ENCODE measurements around the gene PDE4D.
A peak's percentile ranks its signal among the peaks of the same experiment; 100 is the strongest.

PDE4D gene

GRCh38 chr5:59358005-59358861, 535.3 kb downstream of the PDE4D start:
- no peak for DNase-seq (ENCODE audit: low spot score)

GRCh38 chr5:59357381-59357977, 536.0 kb downstream of the PDE4D start:
- DNase-seq (ENCODE audit: low spot score): no peak

GRCh38 chr5:59356813-59357380, 536.6 kb downstream of the PDE4D start:
- peak; percentile 47 for DNase-seq (ENCODE audit: low spot score)

- DNase-seq (ENCODE audit: low spot score): no peak
Measured at GRCh38 chr5:59354811-59355210, 538.7 kb downstream of the PDE4D start.

GRCh38 chr5:59354274-59354673, 539.3 kb downstream of the PDE4D start:
- no peak for DNase-seq (ENCODE audit: low spot score)

GRCh38 chr5:59351076-59351794, 542.3 kb downstream of the PDE4D start:
- no peak for DNase-seq (ENCODE audit: low spot score)

- no peak for DNase-seq (ENCODE audit: low spot score)
Measured at GRCh38 chr5:59348189-59348588, 545.3 kb downstream of the PDE4D start.

- no peak for DNase-seq (ENCODE audit: low spot score)
Measured at GRCh38 chr5:59346982-59347381, 546.5 kb downstream of the PDE4D start.

GRCh38 chr5:59346514-59346913, 547.0 kb downstream of the PDE4D start:
- DNase-seq (ENCODE audit: low spot score): no peak

GRCh38 chr5:59342181-59342580, 551.3 kb downstream of the PDE4D start:
- no peak for DNase-seq (ENCODE audit: low spot score)

GRCh38 chr5:59341760-59342159, 551.8 kb downstream of the PDE4D start:
- DNase-seq (ENCODE audit: low spot score): no peak

GRCh38 chr5:59341155-59341554, 552.4 kb downstream of the PDE4D start:
- no peak for DNase-seq (ENCODE audit: low spot score)

GRCh38 chr5:59340637-59341036, 552.9 kb downstream of the PDE4D start:
- no peak for DNase-seq (ENCODE audit: low spot score)

- DNase-seq (ENCODE audit: low spot score): no peak
Measured at GRCh38 chr5:59337240-59337639, 556.3 kb downstream of the PDE4D start.

- no peak for DNase-seq (ENCODE audit: low spot score)
Measured at GRCh38 chr5:59335544-59335943, 558.0 kb downstream of the PDE4D start.

GRCh38 chr5:59333416-59333815, 560.1 kb downstream of the PDE4D start:
- no peak for DNase-seq (ENCODE audit: low spot score)

GRCh38 chr5:59332236-59332973, 561.1 kb downstream of the PDE4D start:
- no peak for DNase-seq (ENCODE audit: low spot score)

- DNase-seq (ENCODE audit: low spot score): no peak
Measured at GRCh38 chr5:59330680-59331079, 562.8 kb downstream of the PDE4D start.

GRCh38 chr5:59328709-59329296, 564.7 kb downstream of the PDE4D start:
- no peak for DNase-seq (ENCODE audit: low spot score)

GRCh38 chr5:59327191-59327980, 566.1 kb downstream of the PDE4D start:
- no peak for DNase-seq (ENCODE audit: low spot score)

- DNase-seq (ENCODE audit: low spot score): no peak
Measured at GRCh38 chr5:59326596-59326995, 566.9 kb downstream of the PDE4D start.

All from kidney capillary endothelial cell (primary cell).